AG04450 (cell line): ENCODE data around the gene ABCF2. TPM values are rescaled to one million over a fixed set of nuclear protein-coding genes. Genes with fewer than 3 reads are reported as not detected.

Experiments
- CTCF ChIA-PET: fragments of 300-600, 350-600 bp; formaldehyde crosslinking; extraction: SDS; loops from one replicate; lab custom pipeline; 2022; ENCODE audit warnings: antibody characterized with exemption, inconsistent platforms; lab: Charles Lee
- POLR2A ChIA-PET: fragments of 350-600 bp; formaldehyde crosslinking; extraction: SDS; loops from one replicate; lab custom pipeline; 2021; ENCODE audit warnings: antibody characterized with exemption, inconsistent platforms; lab: Yijun Ruan, JAX
- DNase-seq: peaks from one replicate; pipeline ENCODE4 v3.0.0-alpha.2; 2011; ENCODE audit warnings: low read depth, low spot score
- H3K27ac ChIP-seq: one replicate; pipeline ENCODE4 v1.5.1; 2012; ENCODE audit warnings: low read depth, low read length, control low read depth
- H3K27me3 ChIP-seq: one replicate; pipeline ENCODE4 v1.6.0; 2012; ENCODE audit warnings: low read length; ENCODE audit not compliant: control insufficient read depth, insufficient read depth
- H3K4me3 ChIP-seq: 2 replicates; pipeline ENCODE4 v1.5.1; 2011; ENCODE audit warnings: mild to moderate bottlenecking, low read depth, low read length, control low read depth
- H3K9me3 ChIP-seq: 2 replicates; pipeline ENCODE4 v1.5.1; 2012; ENCODE audit warnings: low read length; ENCODE audit not compliant: control insufficient read depth, insufficient read depth
- polyA plus RNA-seq: library from polyadenylated mRNA; depleted of rRNA; stranded (reverse); fragments of >200 nt; gene quantifications from 2 replicates; pipeline ENCODE4 v1.2.3, GENCODE V29; 2011
- TF ChIP-seq, protein P1 (sequence below): IDR thresholded peaks from 2 replicates; pipeline ENCODE4 v1.5.1; 2011; ENCODE audit warnings: low read depth, low read length, control low read depth, inconsistent platforms

Gene ABCF2
- polyA plus RNA-seq, 1 experiment: 31.0 TPM

DNA sequence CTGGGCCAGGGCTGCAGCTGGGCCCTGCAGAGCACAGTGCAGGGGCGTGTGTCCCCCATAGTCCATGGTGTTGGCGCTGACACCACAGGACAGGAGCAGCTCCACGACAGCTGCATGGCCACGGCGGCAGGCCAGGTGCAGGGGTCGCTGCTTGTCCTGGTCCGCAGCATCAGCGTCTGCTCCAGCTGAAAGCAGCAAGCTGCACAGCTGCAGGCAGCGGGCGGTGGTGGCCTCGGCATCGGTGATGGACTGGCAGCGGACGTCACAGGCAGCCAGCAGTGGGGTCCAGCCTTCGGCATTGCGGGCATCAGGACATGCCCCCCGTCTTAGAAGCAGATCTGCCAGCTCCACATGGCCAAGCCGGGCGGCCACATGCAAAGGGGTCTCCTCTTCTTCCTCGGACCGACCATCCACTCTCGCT, 46.0 kb downstream of the ABCF2 start:
- POLR2A ChIA-PET: no interaction called here
- CTCF ChIA-PET: no interaction called here
- Histone ChIP-seq H3K27me3 (peaks cover 46% of the 10 kb centered on the region), H3K4me3 (no peak overlapping the region), H3K9me3 (no peaks in the 10 kb centered on the region; the same call in 1 of the 2 replicates), H3K27ac (no peak overlapping the region)
- DNase-seq: no peak
- TF ChIP-seq, protein P1, sequence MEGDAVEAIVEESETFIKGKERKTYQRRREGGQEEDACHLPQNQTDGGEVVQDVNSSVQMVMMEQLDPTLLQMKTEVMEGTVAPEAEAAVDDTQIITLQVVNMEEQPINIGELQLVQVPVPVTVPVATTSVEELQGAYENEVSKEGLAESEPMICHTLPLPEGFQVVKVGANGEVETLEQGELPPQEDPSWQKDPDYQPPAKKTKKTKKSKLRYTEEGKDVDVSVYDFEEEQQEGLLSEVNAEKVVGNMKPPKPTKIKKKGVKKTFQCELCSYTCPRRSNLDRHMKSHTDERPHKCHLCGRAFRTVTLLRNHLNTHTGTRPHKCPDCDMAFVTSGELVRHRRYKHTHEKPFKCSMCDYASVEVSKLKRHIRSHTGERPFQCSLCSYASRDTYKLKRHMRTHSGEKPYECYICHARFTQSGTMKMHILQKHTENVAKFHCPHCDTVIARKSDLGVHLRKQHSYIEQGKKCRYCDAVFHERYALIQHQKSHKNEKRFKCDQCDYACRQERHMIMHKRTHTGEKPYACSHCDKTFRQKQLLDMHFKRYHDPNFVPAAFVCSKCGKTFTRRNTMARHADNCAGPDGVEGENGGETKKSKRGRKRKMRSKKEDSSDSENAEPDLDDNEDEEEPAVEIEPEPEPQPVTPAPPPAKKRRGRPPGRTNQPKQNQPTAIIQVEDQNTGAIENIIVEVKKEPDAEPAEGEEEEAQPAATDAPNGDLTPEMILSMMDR: no peak

DNA sequence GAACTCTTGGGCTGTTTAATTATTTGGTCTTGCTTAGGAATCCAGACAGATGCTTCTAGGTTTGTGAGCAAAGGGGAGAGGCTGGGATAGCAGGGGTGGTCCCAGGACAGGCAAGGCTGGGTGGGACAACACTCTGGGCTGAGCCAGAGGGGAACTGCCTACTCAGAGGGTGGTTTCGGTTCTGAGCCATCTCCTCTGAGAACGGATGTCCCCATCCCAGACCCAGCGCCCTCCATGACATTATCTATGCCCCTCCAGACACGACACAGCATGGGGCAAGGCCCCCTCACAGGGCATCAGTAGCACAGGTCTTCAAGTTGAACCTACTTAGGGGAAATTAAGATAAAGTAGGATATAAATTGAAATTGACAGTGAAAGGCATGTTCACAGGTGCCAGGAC, 47.1 kb downstream of the ABCF2 start:
- no peak for DNase-seq
- POLR2A ChIA-PET: no interaction called here
- Histone ChIP-seq H3K4me3 (no peak overlapping the region), H3K9me3 (no peaks in the 10 kb centered on the region; the same call in 1 of the 2 replicates), H3K27me3 (peaks cover 47% of the 10 kb centered on the region), H3K27ac (no peak overlapping the region)
- CTCF ChIA-PET: no interaction called here
- TF ChIP-seq, protein P1: no peak

DNA sequence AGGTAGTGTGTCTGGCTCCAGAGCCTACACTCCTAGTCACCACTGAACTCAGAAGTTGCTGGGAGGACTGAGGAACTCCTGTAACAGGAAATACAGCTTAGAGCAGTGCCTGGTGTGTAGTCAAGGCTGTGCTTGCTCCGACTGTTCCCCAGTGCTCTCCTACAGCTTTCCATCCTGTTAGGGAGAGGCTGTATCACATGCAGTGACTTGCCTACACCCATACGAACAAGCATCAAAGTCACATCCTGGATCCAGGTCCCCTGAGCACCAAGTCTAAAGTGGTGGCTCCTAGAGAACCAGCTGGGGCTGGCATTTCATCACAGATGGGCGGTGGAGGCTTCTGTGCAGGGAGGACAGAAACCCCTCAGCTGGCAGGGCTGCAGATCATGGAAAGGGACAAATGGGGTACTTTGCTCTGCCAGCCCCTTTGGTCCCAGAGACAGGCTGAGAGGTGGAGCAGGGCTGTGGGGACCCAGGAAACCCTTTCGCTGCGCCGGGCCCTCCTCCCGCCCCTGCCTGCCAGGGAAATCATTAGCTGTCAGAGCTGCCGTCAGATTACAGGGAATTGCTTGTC, 47.6 kb downstream of the ABCF2 start:
- TF ChIP-seq, protein P1: no peak
- CTCF ChIA-PET: no interaction called here
- Histone ChIP-seq H3K27ac (no peak overlapping the region), H3K27me3 (peaks cover 47% of the 10 kb centered on the region), H3K4me3 (no peak overlapping the region), H3K9me3 (peaks cover 5% of the 10 kb centered on the region; the same call in 1 of the 2 replicates)
- POLR2A ChIA-PET: no interaction called here
- no peak for DNase-seq

DNA sequence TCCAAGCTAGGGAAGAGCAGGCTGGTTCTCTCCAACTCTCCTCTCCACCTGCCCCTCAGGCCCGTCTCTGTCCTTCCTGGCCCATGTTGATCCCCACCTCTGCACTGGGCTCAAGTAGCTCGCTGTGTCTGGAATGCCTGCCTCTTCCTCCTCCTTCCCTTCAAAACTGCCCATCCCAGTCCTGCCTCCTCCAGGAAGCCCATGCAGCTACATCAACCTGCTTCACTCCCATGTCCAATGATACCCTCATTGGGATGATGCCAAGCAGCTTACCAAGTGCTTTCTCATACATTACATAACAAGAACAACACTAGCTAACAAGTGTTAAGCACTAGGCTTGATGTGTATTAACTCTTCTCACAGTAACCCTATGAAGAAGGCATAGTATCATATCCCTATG, 48.2 kb downstream of the ABCF2 start:
- CTCF ChIA-PET: no interaction called here

DNA sequence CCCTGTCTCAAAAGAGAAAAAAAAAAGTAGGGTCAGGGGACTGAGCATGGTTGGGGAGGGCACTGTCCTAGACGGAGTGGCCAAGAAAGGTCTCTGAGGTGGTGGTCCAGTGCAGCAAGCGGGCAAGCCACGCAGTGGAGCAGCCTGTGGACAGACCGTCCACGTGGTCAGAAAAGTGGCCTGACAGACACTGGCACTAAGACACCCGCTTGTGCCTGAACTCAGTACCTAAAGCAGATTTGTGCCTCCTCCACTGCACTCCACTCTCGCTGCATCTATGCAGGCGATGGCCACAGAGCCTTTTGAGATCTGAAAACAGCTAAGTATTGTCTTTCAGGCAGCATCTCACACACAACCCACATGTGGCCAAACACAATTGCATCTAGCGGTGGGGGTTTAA, 48.8 kb downstream of the ABCF2 start:
- no peak overlapping the region for H3K27ac ChIP-seq
- no peak overlapping the region for H3K4me3 ChIP-seq
- TF ChIP-seq, protein P1: no peak
- H3K9me3 ChIP-seq: peaks cover 16% of the 10 kb centered on the region
- peaks cover 49% of the 10 kb centered on the region for H3K27me3 ChIP-seq
- no peak for DNase-seq
- POLR2A ChIA-PET: no interaction called here
- CTCF ChIA-PET: interaction anchor here (1.7 kb wide), 1 partner anchor 15 kb away, joined by 5 read pairs; no protein-coding TSS in a partner anchor

More for the DNA sequence above, 48.2 kb downstream of the ABCF2 start:
- Histone ChIP-seq H3K27ac (no peak overlapping the region), H3K9me3 (peaks cover 10% of the 10 kb centered on the region), H3K4me3 (no peak overlapping the region), H3K27me3 (peaks cover 47% of the 10 kb centered on the region)
- no peak for DNase-seq
- TF ChIP-seq, protein P1: no peak
- POLR2A ChIA-PET: no interaction called here
